HepG2 (cell line): Measurements from ENCODE around the gene FNIP2. TPM values are rescaled to one million over a fixed set of nuclear protein-coding genes. Genes with fewer than 3 reads are reported as not detected.

Experiments
- ATAC-seq: fragments of 200-7000 bp; cut with Tn5 transposase; 3 replicates; pipeline ENCODE4 v1.9.1; 2020; ENCODE audit warnings: mild to moderate bottlenecking, moderate library complexity
- BruUV-seq: library from RNA; stranded (reverse); fragments of 400-500 nt; replicated peaks from 2 replicates; lab custom pipeline; 2021; lab: Mats Ljungman, UMichigan
- CTCF ChIA-PET: fragments of 300-600 bp; formaldehyde crosslinking; extraction: SDS; loops from one replicate; lab custom pipeline; 2021; ENCODE audit warnings: low total read pairs, inconsistent platforms, low intra/inter-chr PET ratio; lab: Yijun Ruan, JAX
- POLR2A ChIA-PET: fragments of 350-600 bp; sonication (Branson Sonifier 250); formaldehyde crosslinking; loops from one replicate; lab custom pipeline; 2020; ENCODE audit warnings: antibody characterized with exemption, inconsistent platforms; lab: Yijun Ruan, JAX
- DNase-seq: peaks from one replicate; pipeline ENCODE4 v3.0.0-alpha.2; 2015; ENCODE audit warnings: low spot score
- FAIRE-seq: peaks from 3 replicates; lab custom pipeline; 2011; peaks lifted over from hg19 to GRCh38; lab: Jason Lieb, UNC
- H2AFZ ChIP-seq: one replicate; pipeline ENCODE4 v1.6.1; 2011; ENCODE audit warnings: low read length, inconsistent platforms
- H3K27ac ChIP-seq: fragments of 300-600 bp; 3 replicates; pipeline ENCODE4 v1.8.0; 2011; ENCODE audit warnings: mixed run types, mild to moderate bottlenecking, mixed read lengths, low read length, inconsistent platforms; ENCODE audit not compliant: insufficient read depth; ENCODE audit errors: extremely low read length
- H3K27me3 ChIP-seq, 2 experiments: fragments of 200-600 bp in 1 of 2; 2 replicates in 1 of 2; 3 replicates in 1 of 2; pipeline versions ENCODE4 v1.6.0 to v1.8.0; 2011; ENCODE audit warnings: low read length in 2 of 2, mild to moderate bottlenecking in 2 of 2, moderate library complexity in 2 of 2, inconsistent platforms in 1 of 2; ENCODE audit not compliant: insufficient read depth in 2 of 2, control insufficient read depth in 1 of 2
- H3K36me3 ChIP-seq, 2 experiments: fragments of 200-600 bp in 1 of 2; replicated peaks in 1 of 2; 2 replicates in 1 of 2; 3 replicates in 1 of 2; pipeline versions ENCODE4 v1.5.1 to v1.8.0; 2011; ENCODE audit warnings: low read length in 2 of 2, inconsistent platforms in 1 of 2; ENCODE audit not compliant: insufficient read depth in 2 of 2, control insufficient read depth in 1 of 2
- H3K4me1 ChIP-seq: 2 replicates; pipeline ENCODE4 v1.5.1; 2012; ENCODE audit warnings: low read length, inconsistent platforms; ENCODE audit not compliant: insufficient read depth
- H3K4me2 ChIP-seq: 2 replicates; pipeline ENCODE4 v1.6.0; 2011; ENCODE audit warnings: low read depth, low read length, inconsistent platforms
- H3K4me3 ChIP-seq, 3 experiments: fragments of 200-600 bp in 1 of 3; sonication (generic), shearing (Covaris generic) in 1 of 3; replicated peaks in 1 of 3; 2 replicates each; pipeline ENCODE4 v1.5.1; 2011 to 2016; ENCODE audit warnings: low read length in 3 of 3, inconsistent platforms in 2 of 3, low read depth in 2 of 3, mild to moderate bottlenecking in 2 of 3, control low read depth in 1 of 3, mixed read lengths in 1 of 3; ENCODE audit not compliant: insufficient read depth in 1 of 3
- H3K79me2 ChIP-seq: one replicate; pipeline ENCODE4 v1.6.1; 2011; ENCODE audit warnings: low read length, inconsistent platforms; ENCODE audit not compliant: insufficient read depth
- H3K9ac ChIP-seq: 2 replicates; pipeline ENCODE4 v1.6.0; 2011; ENCODE audit warnings: mild to moderate bottlenecking, low read depth, low read length, inconsistent platforms; ENCODE audit not compliant: insufficient read depth
- H3K9me3 ChIP-seq: 2 replicates; pipeline ENCODE4 v1.5.1; 2012; ENCODE audit warnings: mild to moderate bottlenecking, low read length
- H4K20me1 ChIP-seq: 2 replicates; pipeline ENCODE4 v1.6.0; 2011; ENCODE audit warnings: inconsistent platforms, mild to moderate bottlenecking, low read length, moderate library complexity; ENCODE audit not compliant: insufficient read depth
- ELF4 ChIP-seq: sonication (generic); formaldehyde crosslinking; IDR thresholded peaks from 2 replicates; pipeline ENCODE4 v1.5.0; 2020; ENCODE audit warnings: missing genetic modification reagents, mild to moderate bottlenecking, moderate library complexity, borderline replicate concordance
- FOXP1 ChIP-seq, 2 experiments: fragments of 450-650 bp in 1 of 2; IDR thresholded peaks; 2 replicates each; pipeline ENCODE4 v1.6.1; 2017 to 2018; ENCODE audit warnings: antibody characterized with exemption in 1 of 2
- KLF15 ChIP-seq: sonication (generic); formaldehyde crosslinking; IDR thresholded peaks from 2 replicates; pipeline ENCODE4 v1.8.1; 2023; ENCODE audit warnings: borderline replicate concordance, mild to moderate bottlenecking, inconsistent platforms, missing genetic modification reagents, mixed read lengths
- SOX13 ChIP-seq, 3 experiments: fragments of 450-650 bp in 1 of 3; sonication (generic) in 1 of 3; formaldehyde crosslinking in 1 of 3; IDR thresholded peaks in 2 of 3; conservative IDR thresholded peaks in 1 of 3; 2 replicates each; pipeline versions ENCODE4 v1.5.0 to v1.6.1; 2016 to 2020; ENCODE audit warnings: antibody characterized with exemption in 1 of 3, mild to moderate bottlenecking in 1 of 3, missing compliant biosample characterization in 1 of 3, missing genetic modification reagents in 1 of 3, moderate library complexity in 1 of 3
- SOX5 ChIP-seq: IDR thresholded peaks from 2 replicates; pipeline ENCODE4 v1.6.1; 2016; ENCODE audit warnings: borderline replicate concordance
- SOX6 ChIP-seq, 2 experiments: fragments of 450-650 bp in 1 of 2; sonication (generic) in 1 of 2; formaldehyde crosslinking in 1 of 2; IDR thresholded peaks; 2 replicates each; pipeline versions ENCODE4 v1.4.0 to v1.6.1; 2017 to 2020; ENCODE audit warnings: antibody characterized with exemption in 1 of 2, mild to moderate bottlenecking in 1 of 2, missing genetic modification reagents in 1 of 2
- TBX3 ChIP-seq: fragments of 450-650 bp; IDR thresholded peaks from 2 replicates; pipeline ENCODE4 v1.6.1; 2017; ENCODE audit warnings: antibody characterized with exemption, mild to moderate bottlenecking, inconsistent platforms, borderline replicate concordance
- ZNF253 ChIP-seq: sonication (generic); formaldehyde crosslinking; IDR thresholded peaks from 2 replicates; pipeline ENCODE4 v1.8.0; 2022; ENCODE audit warnings: mild to moderate bottlenecking, missing genetic modification reagents, borderline replicate concordance
- ZNF317 ChIP-seq: sonication (generic); formaldehyde crosslinking; IDR thresholded peaks from 2 replicates; pipeline ENCODE4 v1.5.0; 2020; ENCODE audit warnings: mild to moderate bottlenecking, missing genetic modification reagents
- ZNF574 ChIP-seq: sonication (generic); formaldehyde crosslinking; IDR thresholded peaks from 2 replicates; pipeline ENCODE4 v1.4.0; 2020; ENCODE audit warnings: missing genetic modification reagents
- ZNF589 ChIP-seq: sonication (generic); formaldehyde crosslinking; conservative IDR thresholded peaks from 2 replicates; pipeline ENCODE4 v1.8.0; 2022; ENCODE audit warnings: mild to moderate bottlenecking, moderate library complexity, missing genetic modification reagents
- ZNF83 ChIP-seq: sonication (generic); formaldehyde crosslinking; IDR thresholded peaks from 2 replicates; pipeline ENCODE4 v1.4.0; 2020; ENCODE audit warnings: missing genetic modification reagents, mild to moderate bottlenecking, borderline replicate concordance
- WGBS: methylation state at CpG from one replicate; pipeline ENCODE4 v1.1.6; 2017; ENCODE audit warnings: low lambda C conversion rate; 5-methylcytosine and 5-hydroxymethylcytosine counted together
- in situ Hi-C: cut with HindIII; loops from 2 replicates; pipeline ENCODE4 v1.10.0; 2017; ENCODE audit warnings: low pct_unique_long_range_greater_than_20kb; ENCODE audit not compliant: extremely low pct_ligation_motif_present
- intact Hi-C: fragments of 100-400 bp; cut with micrococcal nuclease; formaldehyde crosslinking; loops from one replicate; pipeline ENCODE4 v1.10.0; 2022; ENCODE audit not compliant: unreplicated experiment
- polyA plus RNA-seq, 8 experiments: library from polyadenylated mRNA; depleted of rRNA in 3 of 8; stranded (reverse) in 7 of 8; unstranded in 1 of 8; fragments of >200 nt; fragmentation: Illumina TruSeq in 4 of 8; extraction: Trizol in 4 of 8; gene quantifications; 2 replicates each; pipeline versions ENCODE4 v1.2.1 to v1.2.3, GENCODE V29; 2011 to 2016; ENCODE audit warnings: low read depth in 4 of 8, missing spikeins in 1 of 8, mixed read lengths in 1 of 8; ENCODE audit not compliant: insufficient read depth in 1 of 8
- total RNA-seq, 5 experiments: library from RNA; depleted of rRNA; stranded (reverse); fragments of >200 nt; fragmentation: Illumina TruSeq; extraction: Trizol; gene quantifications; 2 replicates each; pipeline ENCODE4 v1.2.3, GENCODE V29; 2016; ENCODE audit warnings: low read depth in 1 of 5

Gene FNIP2
- total and polyA plus RNA-seq, 2 of the 13 experiments (the other 11 are each of a cell fraction or from before 2014, with no cell fraction given): 15.5 to 21.0 TPM

GRCh38 chr4:158836828-158837449, 68.1 kb downstream of the FNIP2 start:
- peaks cover 52% of the 10 kb centered on the region for H3K4me1 ChIP-seq
- H4K20me1 ChIP-seq: no peaks in the 10 kb centered on the region
- no peaks in the 10 kb centered on the region for H3K9me3 ChIP-seq
- BruUV-seq: no TSS peak
- no peaks in the 10 kb centered on the region for H3K27me3 ChIP-seq
- DNase-seq (no peak), FAIRE-seq (no peak), ATAC-seq (no peak; the same call in 2 of the 3 replicates)
- 85% methylated on average over 3 of the region's 4 CpGs for WGBS
- in situ Hi-C loops (no loop called here), intact Hi-C loops (no loop called here)
- H3K4me3 ChIP-seq: no peak overlapping the region
- CTCF ChIA-PET: no interaction called here
- TF ChIP-seq ZNF83 (CRISPR knock-in tag): no peak
- TF ChIP-seq SOX5 (CRISPR knock-in tag): peak; percentile 15; the same call in 1 of the 2 replicates
- TF ChIP-seq ZNF589 (CRISPR knock-in tag): no peak
- TF ChIP-seq TBX3: no peak
- TF ChIP-seq KLF15 (CRISPR knock-in tag): no peak
- no peak for TF ChIP-seq ELF4
- TF ChIP-seq SOX6 (IDR thresholded peaks at IDR 0.05): no peak
- 0 out of 2 replicates have a peak, but pooled peaks have one; percentile 30 for TF ChIP-seq SOX6 (CRISPR knock-in tag; IDR thresholded peaks at IDR 0.05)
- no peak for TF ChIP-seq SOX13 (IDR thresholded peaks at IDR 0.05)
- TF ChIP-seq SOX13 (CRISPR knock-in tag; conservative IDR thresholded peaks at IDR 0.05 in 1 of 2, IDR thresholded peaks at IDR 0.05 in 1 of 2): peak in 1 of 2 experiments; percentile 71; a peak in 2 of 4 replicates
- no peak for TF ChIP-seq ZNF574
- TF ChIP-seq FOXP1 (IDR thresholded peaks at IDR 0.05): no peak
- TF ChIP-seq FOXP1 (CRISPR knock-in tag; IDR thresholded peaks at IDR 0.05): 0 out of 2 replicates have a peak, but pooled peaks have one; percentile 16
- peak; percentile 58; the same call in 1 of the 2 replicates for TF ChIP-seq ZNF317 (CRISPR knock-in tag)
- TF ChIP-seq ZNF253 (CRISPR knock-in tag): no peak
- no peak overlapping the region for H2AFZ ChIP-seq
- H3K4me2 ChIP-seq: no peak overlapping the region
- peaks cover 11 to 39% of the 10 kb centered on the region in 2 experiments for H3K36me3 ChIP-seq
- POLR2A ChIA-PET: no interaction called here
- no peaks in the 10 kb centered on the region for H3K79me2 ChIP-seq
- no peak overlapping the region for H3K27ac ChIP-seq
- H3K9ac ChIP-seq: no peak overlapping the region
